ENCODE data around the gene DNM2.

DNA sequence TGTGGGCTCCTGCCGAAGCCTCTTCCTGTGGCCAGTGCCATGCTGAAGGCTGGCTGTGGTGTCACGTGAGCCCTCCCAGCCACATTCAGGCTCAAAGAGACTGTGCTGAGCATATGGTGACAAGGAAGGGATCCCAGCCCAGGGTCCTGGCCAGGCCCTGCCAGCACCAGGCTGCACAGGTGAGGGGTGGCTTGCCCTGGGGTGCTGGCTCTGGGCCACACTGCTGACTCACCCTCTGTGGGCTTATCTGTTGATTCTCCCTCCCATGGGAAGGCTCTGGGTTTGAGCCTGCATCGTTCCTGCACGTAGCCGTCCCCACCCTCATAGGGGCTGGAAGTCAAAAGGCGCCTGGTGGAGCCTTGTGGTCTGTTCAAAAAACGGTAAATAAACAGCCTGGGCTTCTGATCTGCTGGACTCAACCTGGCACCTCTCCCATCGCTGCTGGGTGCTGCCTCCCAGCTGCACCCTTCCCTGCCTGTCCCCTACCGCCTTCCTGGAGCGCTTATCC is 31.1 kb downstream of the DNM2 start:
- TF ChIP-seq POLR2A (IDR thresholded peaks at IDR 0.05; ENCODE audit: low read depth): no peak
- TF ChIP-seq, protein P1, sequence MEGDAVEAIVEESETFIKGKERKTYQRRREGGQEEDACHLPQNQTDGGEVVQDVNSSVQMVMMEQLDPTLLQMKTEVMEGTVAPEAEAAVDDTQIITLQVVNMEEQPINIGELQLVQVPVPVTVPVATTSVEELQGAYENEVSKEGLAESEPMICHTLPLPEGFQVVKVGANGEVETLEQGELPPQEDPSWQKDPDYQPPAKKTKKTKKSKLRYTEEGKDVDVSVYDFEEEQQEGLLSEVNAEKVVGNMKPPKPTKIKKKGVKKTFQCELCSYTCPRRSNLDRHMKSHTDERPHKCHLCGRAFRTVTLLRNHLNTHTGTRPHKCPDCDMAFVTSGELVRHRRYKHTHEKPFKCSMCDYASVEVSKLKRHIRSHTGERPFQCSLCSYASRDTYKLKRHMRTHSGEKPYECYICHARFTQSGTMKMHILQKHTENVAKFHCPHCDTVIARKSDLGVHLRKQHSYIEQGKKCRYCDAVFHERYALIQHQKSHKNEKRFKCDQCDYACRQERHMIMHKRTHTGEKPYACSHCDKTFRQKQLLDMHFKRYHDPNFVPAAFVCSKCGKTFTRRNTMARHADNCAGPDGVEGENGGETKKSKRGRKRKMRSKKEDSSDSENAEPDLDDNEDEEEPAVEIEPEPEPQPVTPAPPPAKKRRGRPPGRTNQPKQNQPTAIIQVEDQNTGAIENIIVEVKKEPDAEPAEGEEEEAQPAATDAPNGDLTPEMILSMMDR (IDR thresholded peaks at IDR 0.05): no peak
